H1 (cell line): ENCODE measurements around the gene LRRC46. TPM values are rescaled to one million over a fixed set of nuclear protein-coding genes. Genes with fewer than 3 reads are reported as not detected.
A peak's percentile ranks its signal among the peaks of the same experiment; 100 is the strongest.

ENCODE experiments used
- CTCF ChIA-PET: fragments of 300-600 bp; sonication (Branson Sonifier 250); formaldehyde crosslinking; loops from one replicate; lab custom pipeline; 2021; ENCODE audit not compliant: partially characterized antibody; lab: Charles Lee
- POLR2A ChIA-PET: fragments of 300-600 bp; sonication (Branson Sonifier 250); formaldehyde crosslinking; loops from one replicate; lab custom pipeline; 2021; ENCODE audit warnings: inconsistent platforms; ENCODE audit not compliant: partially characterized antibody; lab: Charles Lee
- DNase-seq, 2 experiments: peaks; one replicate each; pipeline versions ENCODE4 v3.0.0 to v3.0.0-alpha.2; 2010 to 2022; ENCODE audit warnings: low spot score in 2 of 2, low read depth in 1 of 2, mixed read lengths in 1 of 2
- FAIRE-seq: peaks from 2 replicates; lab custom pipeline; 2011; peaks lifted over from hg19 to GRCh38; lab: Jason Lieb, UNC
- H2AFZ ChIP-seq: 2 replicates; pipeline ENCODE4 v1.8.1; 2012; ENCODE audit warnings: low read length, inconsistent platforms
- H2AK5ac ChIP-seq: 2 replicates; pipeline ENCODE4 v1.6.1; 2013; ENCODE audit warnings: low read depth, low read length
- H2BK120ac ChIP-seq: replicated peaks from 2 replicates; pipeline ENCODE3; 2013; ENCODE audit warnings: low read depth, low read length, inconsistent platforms
- H2BK12ac ChIP-seq: 2 replicates; pipeline ENCODE4 v1.6.1; 2013; ENCODE audit warnings: low read depth, low read length
- H2BK15ac ChIP-seq: 2 replicates; pipeline ENCODE4 v1.6.1; 2013; ENCODE audit warnings: low read length
- H2BK20ac ChIP-seq: 2 replicates; pipeline ENCODE4 v1.6.1; 2013; ENCODE audit warnings: low read length
- H2BK5ac ChIP-seq: 2 replicates; pipeline ENCODE4 v1.6.1; 2013; ENCODE audit warnings: low read depth, low read length
- H3K14ac ChIP-seq: 2 replicates; pipeline ENCODE4 v1.6.1; 2013; ENCODE audit warnings: inconsistent platforms; ENCODE audit not compliant: insufficient read length
- H3K18ac ChIP-seq: 2 replicates; pipeline ENCODE4 v1.6.1; 2013; ENCODE audit warnings: low read length; ENCODE audit errors: extremely low read depth
- H3K23ac ChIP-seq: 2 replicates; pipeline ENCODE4 v1.6.1; 2013; ENCODE audit warnings: inconsistent platforms; ENCODE audit not compliant: insufficient read length
- H3K23me2 ChIP-seq: 2 replicates; pipeline ENCODE4 v1.6.1; 2013; ENCODE audit warnings: low read depth, low read length
- H3K27ac ChIP-seq: 2 replicates; pipeline ENCODE4 v1.6.1; 2011; ENCODE audit warnings: low read depth, low read length, inconsistent platforms
- H3K27me3 ChIP-seq, 4 experiments: replicated peaks in 1 of 4; 1 replicate in 1 of 4; 2 replicates in 3 of 4; pipeline versions ENCODE4 v1.6.1 to v1.8.1; 2011 to 2013; ENCODE audit warnings: low read length in 3 of 4, mild to moderate bottlenecking in 3 of 4, inconsistent platforms in 2 of 4, mixed read lengths in 2 of 4, moderate library complexity in 1 of 4; ENCODE audit not compliant: control insufficient read depth in 3 of 4, insufficient read depth in 3 of 4; ENCODE audit errors: extremely low read depth in 1 of 4
- H3K36me3 ChIP-seq, 4 experiments: 2 replicates each; pipeline versions ENCODE4 v1.6.1 to v1.8.1; 2011 to 2013; ENCODE audit warnings: mild to moderate bottlenecking in 4 of 4, low read length in 3 of 4, moderate library complexity in 2 of 4, control low read depth in 1 of 4, inconsistent platforms in 1 of 4; ENCODE audit not compliant: insufficient read depth in 4 of 4, control insufficient read depth in 2 of 4
- H3K4ac ChIP-seq: replicated peaks from 2 replicates; pipeline ENCODE3; 2013; ENCODE audit warnings: low read length, low read depth, mixed read lengths, inconsistent platforms; ENCODE audit not compliant: insufficient read length
- H3K4me1 ChIP-seq, 4 experiments: replicated peaks in 1 of 4; 1 replicate in 1 of 4; 2 replicates in 3 of 4; pipeline versions ENCODE4 v1.6.1 to v1.8.1; 2011 to 2013; ENCODE audit warnings: low read length in 3 of 4, inconsistent platforms in 2 of 4, mixed read lengths in 1 of 4; ENCODE audit not compliant: insufficient read depth in 4 of 4, control insufficient read depth in 3 of 4
- H3K4me2 ChIP-seq, 2 experiments: 2 replicates each; pipeline versions ENCODE4 v1.6.1 to v1.8.1; 2011 to 2013; ENCODE audit warnings: low read depth in 2 of 2, low read length in 2 of 2, control low read depth in 1 of 2, inconsistent platforms in 1 of 2, mild to moderate bottlenecking in 1 of 2; ENCODE audit not compliant: insufficient read depth in 1 of 2
- H3K4me3 ChIP-seq, 4 experiments: fragments of 200-600, 300-600 bp in 1 of 4; sonication (generic), shearing (Covaris generic), sonication (Bioruptor Twin) in 1 of 4; 2 replicates each; pipeline versions ENCODE4 v1.5.1 to v1.8.1; 2011 to 2016; ENCODE audit warnings: low read length in 4 of 4, low read depth in 3 of 4, control low read depth in 2 of 4, inconsistent platforms in 2 of 4, mild to moderate bottlenecking in 2 of 4, mixed read lengths in 1 of 4, moderate library complexity in 1 of 4; ENCODE audit not compliant: insufficient read depth in 2 of 4; ENCODE audit errors: extremely low read depth in 1 of 4
- H3K56ac ChIP-seq: replicated peaks from 2 replicates; pipeline ENCODE3; 2013; ENCODE audit warnings: low read depth, mild to moderate bottlenecking, mixed read lengths, low read length, inconsistent platforms; ENCODE audit not compliant: insufficient read length
- H3K79me1 ChIP-seq: 2 replicates; pipeline ENCODE4 v1.6.1; 2013; ENCODE audit warnings: low read depth, low read length, control low read depth
- H3K79me2 ChIP-seq, 2 experiments: 2 replicates each; pipeline versions ENCODE4 v1.6.1 to v1.8.1; 2012 to 2013; ENCODE audit warnings: low read length in 2 of 2, mild to moderate bottlenecking in 2 of 2, inconsistent platforms in 1 of 2; ENCODE audit not compliant: insufficient read depth in 2 of 2, control insufficient read depth in 1 of 2
- H3K9ac ChIP-seq, 4 experiments: replicated peaks in 1 of 4; 1 replicate in 1 of 4; 2 replicates in 3 of 4; pipeline versions ENCODE4 v1.6.1 to v1.8.1; 2011 to 2013; ENCODE audit warnings: low read depth in 3 of 4, low read length in 3 of 4, control low read depth in 2 of 4, mild to moderate bottlenecking in 2 of 4, moderate library complexity in 2 of 4, inconsistent platforms in 1 of 4; ENCODE audit errors: extremely low read depth in 1 of 4
- H3K9me3 ChIP-seq, 2 experiments: 2 replicates each; pipeline versions ENCODE4 v1.6.1 to v1.8.1; 2012 to 2013; ENCODE audit warnings: mild to moderate bottlenecking in 2 of 2, moderate library complexity in 2 of 2, control low read depth in 1 of 2, inconsistent platforms in 1 of 2, low read depth in 1 of 2, low read length in 1 of 2, mixed read lengths in 1 of 2; ENCODE audit not compliant: insufficient read depth in 2 of 2
- H4K20me1 ChIP-seq, 2 experiments: replicated peaks in 1 of 2; 2 replicates each; pipeline versions ENCODE3 to v1.8.1; 2011 to 2013; ENCODE audit warnings: inconsistent platforms in 2 of 2, low read length in 2 of 2, mild to moderate bottlenecking in 1 of 2; ENCODE audit not compliant: insufficient read depth in 2 of 2, control insufficient read depth in 1 of 2
- H4K5ac ChIP-seq: 2 replicates; pipeline ENCODE4 v1.6.1; 2013; ENCODE audit warnings: low read length, low read depth, mixed read lengths, inconsistent platforms; ENCODE audit not compliant: insufficient read length
- H4K8ac ChIP-seq: 2 replicates; pipeline ENCODE4 v1.8.0; 2013; ENCODE audit warnings: mild to moderate bottlenecking, moderate library complexity, low read length, inconsistent platforms; ENCODE audit not compliant: insufficient read depth; ENCODE audit errors: extremely low read depth
- H4K91ac ChIP-seq: replicated peaks from 2 replicates; pipeline ENCODE3; 2013; ENCODE audit warnings: low read length, mixed read lengths, inconsistent platforms; ENCODE audit not compliant: insufficient read length
- CREB1 ChIP-seq: IDR thresholded peaks from 2 replicates; pipeline ENCODE4 v1.6.1; 2012; ENCODE audit warnings: inconsistent platforms
- JUN ChIP-seq: IDR thresholded peaks from 2 replicates; pipeline ENCODE4 v1.6.1; 2011; ENCODE audit warnings: low read depth, mild to moderate bottlenecking, improper control_type of control experiment, low read length
- KDM5A ChIP-seq: fragments of 200-600 bp; IDR thresholded peaks from 2 replicates; pipeline ENCODE4 v1.7.1; 2012; ENCODE audit warnings: mild to moderate bottlenecking, low read length, inconsistent platforms, mixed read lengths
- POLR2AphosphoS5 ChIP-seq: IDR thresholded peaks from 2 replicates; pipeline ENCODE4 v1.6.1; 2011; ENCODE audit warnings: low read depth, low read length
- RBBP5 ChIP-seq: IDR thresholded peaks from 2 replicates; pipeline ENCODE4 v1.7.1; 2012; ENCODE audit warnings: low read depth, mild to moderate bottlenecking, inconsistent platforms, low read length, moderate library complexity, borderline replicate concordance
- SIRT6 ChIP-seq: IDR thresholded peaks from one replicate; pipeline ENCODE4 v1.7.1; 2012; ENCODE audit warnings: low read length, inconsistent platforms
- TEAD4 ChIP-seq: IDR thresholded peaks from 2 replicates; pipeline ENCODE4 v1.6.1; 2012; ENCODE audit warnings: low read depth, low read length, inconsistent platforms, mixed read lengths
- WGBS, 2 experiments: shearing (Covaris generic) in 1 of 2; methylation state at CpG; one replicate each; pipeline versions ENCODE4 v1.1.6 to v1.1.7; 2013 to 2015; ENCODE audit warnings: low lambda C conversion rate in 2 of 2, mixed read lengths in 2 of 2, inconsistent platforms in 1 of 2, low coverage in 1 of 2, missing lambda C conversion rate in 1 of 2; ENCODE audit not compliant: insufficient replicate concordance in 2 of 2, insufficient coverage in 1 of 2, insufficient read length in 1 of 2; ENCODE audit errors: extremely low coverage in 1 of 2, missing lambda C conversion rate in 1 of 2; 5-methylcytosine and 5-hydroxymethylcytosine counted together
- polyA plus RNA-seq, 7 experiments: library from polyadenylated mRNA; depleted of rRNA in 3 of 7; stranded (reverse) in 5 of 7; unstranded in 2 of 7; fragments of >200 nt in 5 of 7; fragments of 200-250 nt in 2 of 7; gene quantifications; 1 replicate in 5 of 7; 2 replicates in 1 of 7; 4 replicates in 1 of 7; pipeline versions ENCODE4 v1.2.1 to v1.2.3, GENCODE V29; 2011 to 2013; ENCODE audit warnings: missing spikeins in 2 of 7, mixed read lengths in 2 of 7
- total RNA-seq: library from RNA; stranded (reverse); fragmentation: NEBNext Ultra II Directional; extraction: Animal tissue kit (Norgen Biotek cat#: 25700); gene quantifications from 2 replicates; pipeline ENCODE4 v1.2.1, GENCODE V29; 2021

LRRC46 gene
- total and polyA plus RNA-seq, 2 of the 8 experiments (the other 6 are each of a cell fraction or from before 2014, with no cell fraction given) = 0.18 TPM; not detected in 1

DNA sequence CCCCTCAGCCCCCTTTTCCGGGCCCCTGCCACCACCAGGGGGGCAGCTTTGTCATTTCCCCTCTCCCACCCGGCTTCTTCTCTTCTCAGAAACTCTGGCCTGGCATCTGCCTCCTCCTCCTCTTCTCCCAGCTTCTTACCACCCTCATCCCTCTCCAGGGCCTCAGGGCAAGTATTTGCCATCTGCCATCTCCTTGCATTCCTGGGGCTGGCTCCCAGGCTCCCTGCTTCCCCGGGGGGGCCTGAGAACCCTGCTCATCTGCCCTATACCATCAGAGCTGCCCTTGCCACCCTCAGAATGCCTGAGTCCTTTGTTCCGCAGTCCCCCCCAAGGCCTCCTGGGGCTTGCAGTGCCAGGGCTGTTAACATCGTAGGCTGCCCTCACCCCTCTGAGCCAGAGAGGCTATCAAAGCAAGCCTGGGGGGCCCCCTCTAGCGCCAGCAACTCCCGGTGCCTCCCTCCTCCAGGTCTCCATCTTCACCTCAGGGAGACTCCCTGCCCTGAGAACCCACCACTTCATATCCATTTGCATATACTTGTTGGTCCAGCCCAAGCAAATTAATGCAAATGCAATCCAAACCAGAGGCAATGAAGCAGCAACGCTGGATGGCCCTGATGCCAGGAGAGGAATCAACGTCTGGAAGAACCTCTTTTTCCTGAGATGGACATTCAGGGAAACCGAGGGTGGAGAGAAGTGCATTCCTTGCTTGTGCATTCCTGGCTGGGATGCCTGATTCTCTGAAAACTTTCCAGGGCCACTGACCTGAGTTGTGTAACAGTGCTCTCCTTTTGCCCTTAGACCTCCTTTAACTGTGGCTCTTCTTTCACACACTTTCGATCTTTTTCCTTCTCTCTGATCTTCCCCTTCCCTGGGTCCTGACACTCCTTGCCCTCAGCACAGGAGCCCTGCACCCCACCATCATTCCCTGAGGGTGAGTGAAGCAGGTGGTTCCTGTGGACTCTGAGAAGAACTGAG, 43.8 kb downstream of the LRRC46 start:
- Histone ChIP-seq H3K18ac (no peak overlapping the region; the same call in 1 of the 2 replicates), H3K4me1 (peaks cover 16 to 44% (median 27%) of the 10 kb centered on the region in 4 experiments), H4K5ac (no peak overlapping the region), H4K20me1 (no peaks in the 10 kb centered on the region), H4K8ac (no peak overlapping the region), H3K9ac (no peak overlapping the region), H3K9me3 (no peaks in the 10 kb centered on the region), H3K56ac (no peak overlapping the region), H2BK15ac (peak overlapping the region; percentile 12), H3K4ac (no peak overlapping the region), H3K14ac (no peak overlapping the region), H2BK5ac (no peak overlapping the region), H3K4me3 (no peak overlapping the region), H3K4me2 (peak overlapping the region in 1 of 2 experiments; percentile 6; a peak in 2 of 4 replicates), H3K27ac (no peak overlapping the region), H3K27me3 (peaks cover 3 to 21% (median 16%) of the 10 kb centered on the region in 4 experiments; a peak in 5 of 7 replicates), H2AFZ (no peak overlapping the region), H2AK5ac (peak overlapping the region; percentile 56; the same call in 1 of the 2 replicates), H3K79me2 (no peaks in the 10 kb centered on the region), H3K36me3 (no peaks in the 10 kb centered on the region), H2BK120ac (no peak overlapping the region), H3K79me1 (no peaks in the 10 kb centered on the region), H3K23ac (no peak overlapping the region), H4K91ac (no peak overlapping the region), H2BK20ac (peak overlapping the region; percentile 61; the same call in 1 of the 2 replicates), H3K23me2 (peaks cover 4% of the 10 kb centered on the region; the same call in 1 of the 2 replicates), H2BK12ac (0 out of 2 replicates have a peak overlapping the region, but pooled peaks have one; percentile 33)
- ChIA-PET CTCF (interaction anchor here (0.6 to 10.7 kb wide), 10 partner anchors 9 to 216 kb away, joined by 3 to 257 read pairs (median 3); partner anchors contain the start of genes SCRN2 and SP6), POLR2A (interaction anchor here (0.7 to 3.6 kb wide), 6 partner anchors 7 to 28 kb away, joined by 3 to 17 read pairs (median 4); partner anchors contain the start of gene SP6)
- no peak for DNase-seq
- WGBS, 2 experiments = 64% methylated on average over 11 of the region's 11 CpGs; no CpG with 5 or more reads in 1 of the 2 experiments
- TF ChIP-seq RBBP5 (no peak), KDM5A (no peak), SIRT6 (no peak), JUN (no peak), POLR2AphosphoS5 (no peak), TEAD4 (no peak), CREB1 (no peak)
- no peak for FAIRE-seq
